Activated T-helper 17 cell treated with anti-CD3 and anti-CD28 coated beads, Interleukin-2, amount 50 U/mL, for 72 hours (primary cell): ENCODE results near the gene SLC9A9. TPM values are rescaled to one million over a fixed set of nuclear protein-coding genes. Genes with fewer than 3 reads are reported as not detected.

Source experiments
- ATAC-seq: fragments of 150-1000 bp; cut with Tn5 transposase; replicated peaks from 2 replicates; pipeline ENCODE4 v1.10.0; 2021; ENCODE audit warnings: mild to moderate bottlenecking, moderate library complexity
- H3K27ac Mint-ChIP-seq: one replicate; pipeline ENCODE4 v1.8.0; 2022; ENCODE audit warnings: mixed read lengths
- H3K27me3 Mint-ChIP-seq: one replicate; pipeline ENCODE4 v1.8.0; 2022; ENCODE audit warnings: mixed read lengths
- H3K36me3 Mint-ChIP-seq: one replicate; pipeline ENCODE4 v1.8.0; 2022; ENCODE audit warnings: low read depth, mild to moderate bottlenecking, mixed read lengths
- H3K4me1 Mint-ChIP-seq: one replicate; pipeline ENCODE4 v1.8.0; 2022; ENCODE audit warnings: mixed read lengths
- H3K4me3 Mint-ChIP-seq: one replicate; pipeline ENCODE4 v1.8.0; 2022; ENCODE audit warnings: mild to moderate bottlenecking, mixed read lengths
- H3K9me3 Mint-ChIP-seq: one replicate; pipeline ENCODE4 v1.8.0; 2022; ENCODE audit warnings: mixed read lengths
- total RNA-seq, 2 donors: library from RNA; stranded (reverse); gene quantifications; one replicate each; pipeline ENCODE4 v1.2.3, GENCODE V29; 2022

The SLC9A9 gene
- total RNA-seq, 2 donors from 2014 or later: 4.0 to 15.2 TPM

DNA sequence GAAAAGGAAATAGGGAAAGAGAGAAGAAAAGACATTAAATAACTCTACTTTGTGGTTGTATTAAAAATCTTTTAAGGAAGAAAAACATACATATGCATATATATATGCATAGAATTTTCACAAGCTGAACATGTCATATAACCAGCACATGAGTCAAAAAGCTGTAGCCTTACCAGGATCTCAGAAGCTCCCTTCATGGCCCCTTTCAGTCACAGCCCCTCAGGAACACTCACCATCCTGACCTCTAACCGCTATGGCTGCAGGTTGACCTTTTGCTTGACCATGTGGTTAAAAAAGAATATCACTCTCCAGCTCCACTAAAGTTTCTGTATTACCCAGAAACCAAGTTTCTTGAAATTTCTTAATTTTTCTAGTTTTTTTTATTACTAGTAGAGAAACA is 625.3 kb downstream of the SLC9A9 start:
- no peak for ATAC-seq

DNA sequence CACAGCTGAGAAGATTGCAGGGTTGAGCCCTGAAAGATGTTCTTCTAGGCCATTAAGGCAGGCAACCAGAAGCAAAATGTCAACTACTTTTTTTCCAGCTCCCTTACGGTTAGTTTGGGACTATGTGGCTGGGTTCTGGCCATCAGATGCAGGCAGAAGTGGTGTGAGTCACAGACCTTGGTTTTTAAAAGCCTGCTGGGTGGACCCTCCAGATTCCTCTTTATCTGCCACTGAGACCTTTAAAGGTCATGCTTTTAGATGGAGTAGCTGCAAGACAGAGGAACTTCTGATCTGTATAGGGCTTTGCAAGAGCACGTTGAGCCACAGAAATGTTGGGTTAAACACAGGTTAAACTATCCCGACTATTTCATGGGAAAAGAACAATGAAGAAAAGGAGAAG is 625.8 kb downstream of the SLC9A9 start:
- Mint-ChIP-seq H3K4me3 (no peak overlapping the region), H3K27ac (no peak overlapping the region), H3K9me3 (no peaks in the 10 kb centered on the region), H3K4me1 (no peaks in the 10 kb centered on the region), H3K27me3 (no peaks in the 10 kb centered on the region), H3K36me3 (no peaks in the 10 kb centered on the region)
- no peak for ATAC-seq

More for the DNA sequence above, 625.3 kb downstream of the SLC9A9 start:
- H3K9me3 Mint-ChIP-seq: no peaks in the 10 kb centered on the region
- no peak overlapping the region for H3K4me3 Mint-ChIP-seq
- H3K27ac Mint-ChIP-seq: no peak overlapping the region
- H3K4me1 Mint-ChIP-seq: no peaks in the 10 kb centered on the region
- H3K36me3 Mint-ChIP-seq: no peaks in the 10 kb centered on the region
- H3K27me3 Mint-ChIP-seq: no peaks in the 10 kb centered on the region

DNA sequence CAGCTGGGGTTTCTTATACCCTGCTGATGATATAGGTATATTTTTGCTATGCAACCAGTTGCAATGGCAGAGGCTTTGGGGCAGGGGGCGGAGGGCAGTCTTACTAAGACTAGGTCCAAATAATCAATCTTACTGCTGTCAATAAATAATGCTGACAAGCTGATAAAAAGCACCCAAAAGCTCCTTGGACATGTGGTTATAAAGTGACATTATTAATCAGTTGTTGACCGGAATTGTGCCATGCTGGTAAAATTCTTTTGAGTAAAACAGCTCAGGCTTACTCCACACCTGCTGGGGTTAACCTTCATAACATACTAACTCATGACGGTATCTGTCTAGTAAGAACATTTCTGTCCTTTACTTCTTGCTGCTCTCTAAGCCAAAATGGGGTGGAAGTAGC is 626.8 kb downstream of the SLC9A9 start:
- Mint-ChIP-seq H3K36me3 (no peaks in the 10 kb centered on the region), H3K4me1 (no peaks in the 10 kb centered on the region), H3K27me3 (no peaks in the 10 kb centered on the region), H3K4me3 (no peak overlapping the region), H3K9me3 (no peaks in the 10 kb centered on the region), H3K27ac (no peak overlapping the region)
- ATAC-seq: no peak

DNA sequence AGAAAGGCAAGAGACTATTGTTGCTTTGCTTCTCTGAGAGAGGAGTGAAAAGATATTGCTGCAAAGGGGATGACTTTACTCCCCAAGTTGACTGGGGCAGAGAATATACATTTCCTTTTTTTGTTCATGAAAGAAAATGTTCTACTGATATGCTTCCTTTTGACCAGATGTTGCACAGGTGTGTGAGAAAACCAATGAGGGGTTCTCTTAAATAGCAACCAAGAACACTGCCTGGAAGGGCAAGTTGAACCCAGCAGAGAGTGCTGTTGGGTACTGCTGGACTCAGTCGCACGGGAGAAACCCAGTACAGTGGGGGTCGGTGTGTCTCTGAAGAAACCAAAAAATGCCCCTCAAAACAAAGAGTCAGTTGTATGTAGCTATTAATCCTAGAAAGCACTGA is 627.5 kb downstream of the SLC9A9 start:
- ATAC-seq: no peak
- Mint-ChIP-seq H3K9me3 (no peaks in the 10 kb centered on the region), H3K4me1 (no peaks in the 10 kb centered on the region), H3K36me3 (no peaks in the 10 kb centered on the region), H3K27ac (no peak overlapping the region), H3K27me3 (no peaks in the 10 kb centered on the region), H3K4me3 (no peak overlapping the region)

DNA sequence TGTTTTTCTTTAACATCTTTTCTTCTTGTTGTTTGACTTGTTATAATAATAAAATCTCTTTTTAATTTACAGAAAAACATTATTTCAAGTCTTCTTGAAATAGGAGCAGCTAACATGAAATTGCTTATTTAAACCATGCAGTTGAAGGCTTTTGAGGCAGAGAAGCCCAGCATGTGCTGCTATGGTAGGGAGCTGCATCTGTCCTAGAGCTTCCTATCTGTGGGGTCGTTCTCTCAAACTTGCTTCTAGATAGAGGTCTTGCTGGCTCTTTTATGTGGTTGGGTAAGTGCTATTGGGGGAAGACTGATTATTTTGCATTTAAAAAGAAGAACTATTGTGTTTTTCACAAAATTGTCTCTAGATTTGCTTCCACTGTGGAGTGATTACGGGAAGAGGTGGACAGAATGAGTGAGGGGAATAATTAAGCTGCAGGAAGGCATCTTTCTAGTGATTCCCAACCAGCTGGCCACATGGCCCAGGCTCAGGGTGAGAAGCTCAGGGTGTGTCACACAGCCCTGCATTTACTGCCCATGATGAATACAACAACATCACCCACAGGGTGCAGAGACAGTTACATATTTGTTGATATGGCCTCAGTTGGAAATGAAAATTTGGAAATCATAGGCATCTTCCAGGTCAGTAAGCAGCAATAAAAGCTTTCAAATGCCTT is 630.0 kb downstream of the SLC9A9 start:
- Mint-ChIP-seq H3K4me1 (no peaks in the 10 kb centered on the region), H3K36me3 (no peaks in the 10 kb centered on the region), H3K9me3 (no peaks in the 10 kb centered on the region), H3K27ac (no peak overlapping the region), H3K27me3 (no peaks in the 10 kb centered on the region), H3K4me3 (no peak overlapping the region)
- no peak for ATAC-seq

DNA sequence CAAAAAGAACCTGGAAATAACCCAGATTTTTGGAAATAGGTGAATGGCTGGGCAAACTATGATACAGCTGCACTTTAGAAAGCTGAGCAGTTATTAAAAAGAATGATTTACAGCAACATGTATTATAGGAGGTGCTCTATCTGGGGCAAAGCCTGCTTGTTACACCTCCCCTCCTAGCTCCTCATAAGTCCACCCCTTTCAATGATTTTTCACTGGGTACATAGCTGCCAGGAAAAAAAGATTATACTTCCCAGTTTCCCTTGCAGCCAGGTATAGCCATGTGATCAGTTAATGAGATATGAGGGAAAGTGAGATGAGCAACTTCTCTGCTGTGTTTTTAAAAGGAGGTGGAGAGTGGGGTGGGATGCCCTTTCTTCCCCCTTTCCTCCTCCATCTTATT is 631.0 kb downstream of the SLC9A9 start:
- Mint-ChIP-seq H3K4me1 (no peaks in the 10 kb centered on the region), H3K27ac (no peak overlapping the region), H3K9me3 (no peaks in the 10 kb centered on the region), H3K27me3 (no peaks in the 10 kb centered on the region), H3K36me3 (no peaks in the 10 kb centered on the region), H3K4me3 (no peak overlapping the region)
- no peak for ATAC-seq

DNA sequence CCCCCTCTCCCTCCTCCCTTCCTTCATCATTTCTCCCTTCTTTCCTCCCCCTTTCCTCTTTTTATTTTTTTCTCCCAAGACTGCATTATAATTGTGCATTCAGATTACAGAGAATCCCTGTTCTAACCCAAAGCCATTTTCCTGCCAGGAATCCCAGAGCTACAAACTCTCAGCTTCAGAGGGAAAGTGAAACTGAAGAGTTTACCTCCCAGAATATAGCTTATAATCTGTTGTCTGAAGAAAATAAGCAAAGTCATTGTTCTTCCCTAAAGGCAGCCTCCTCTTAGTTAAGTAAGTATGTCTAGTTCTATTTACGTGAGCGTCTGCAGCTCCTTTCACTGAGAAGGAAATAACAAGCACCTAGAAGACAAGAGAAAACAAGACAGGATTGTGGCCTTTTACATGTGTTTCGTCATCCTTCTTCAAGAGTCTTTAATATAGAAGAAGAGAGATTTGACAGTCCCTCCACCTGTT is 631.5 kb downstream of the SLC9A9 start:
- Mint-ChIP-seq H3K9me3 (no peaks in the 10 kb centered on the region), H3K27ac (no peak overlapping the region), H3K4me1 (no peaks in the 10 kb centered on the region), H3K27me3 (no peaks in the 10 kb centered on the region), H3K4me3 (no peak overlapping the region), H3K36me3 (no peaks in the 10 kb centered on the region)
- no peak for ATAC-seq

Other genes starting within 250 kb of the SLC9A9 start
- 10 to 100 TPM; 20.1 to 23.2 TPM for gene DIPK2A, start 123.4 kb upstream of the SLC9A9 start, total RNA-seq